22Rv1 (cell line): ENCODE data around the gene OR5B3.

Experiments used
- ZFX ChIP-seq: fragments of 450-650 bp; IDR thresholded peaks from 2 replicates; pipeline ENCODE4 v1.6.1; 2017; ENCODE audit warnings: antibody characterized with exemption, borderline replicate concordance
- TF ChIP-seq, protein P1 (sequence below): fragments of 450-650 bp; IDR thresholded peaks from 2 replicates; pipeline ENCODE4 v1.5.1; 2017; ENCODE audit warnings: mild to moderate bottlenecking

DNA sequence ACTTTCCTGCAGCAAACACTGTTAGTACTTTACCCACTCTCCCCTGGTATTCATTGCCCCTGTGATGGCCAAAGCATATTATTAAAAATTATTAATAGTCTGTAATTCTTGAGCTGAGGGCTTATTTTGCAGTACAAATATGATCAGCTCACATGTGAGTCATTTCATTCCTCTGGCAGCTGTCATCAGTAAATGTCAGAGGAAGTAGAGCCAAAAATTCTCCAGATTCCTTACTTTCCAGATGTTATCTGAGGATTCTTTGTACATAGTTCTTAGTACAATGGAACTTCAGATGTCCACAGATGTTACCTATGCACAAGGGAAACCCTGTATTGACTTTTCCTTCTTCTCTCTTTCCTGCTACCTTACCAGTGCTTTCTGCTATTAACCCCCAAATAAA is 12.5 kb downstream of the OR5B3 start:
- TF ChIP-seq, protein P1, sequence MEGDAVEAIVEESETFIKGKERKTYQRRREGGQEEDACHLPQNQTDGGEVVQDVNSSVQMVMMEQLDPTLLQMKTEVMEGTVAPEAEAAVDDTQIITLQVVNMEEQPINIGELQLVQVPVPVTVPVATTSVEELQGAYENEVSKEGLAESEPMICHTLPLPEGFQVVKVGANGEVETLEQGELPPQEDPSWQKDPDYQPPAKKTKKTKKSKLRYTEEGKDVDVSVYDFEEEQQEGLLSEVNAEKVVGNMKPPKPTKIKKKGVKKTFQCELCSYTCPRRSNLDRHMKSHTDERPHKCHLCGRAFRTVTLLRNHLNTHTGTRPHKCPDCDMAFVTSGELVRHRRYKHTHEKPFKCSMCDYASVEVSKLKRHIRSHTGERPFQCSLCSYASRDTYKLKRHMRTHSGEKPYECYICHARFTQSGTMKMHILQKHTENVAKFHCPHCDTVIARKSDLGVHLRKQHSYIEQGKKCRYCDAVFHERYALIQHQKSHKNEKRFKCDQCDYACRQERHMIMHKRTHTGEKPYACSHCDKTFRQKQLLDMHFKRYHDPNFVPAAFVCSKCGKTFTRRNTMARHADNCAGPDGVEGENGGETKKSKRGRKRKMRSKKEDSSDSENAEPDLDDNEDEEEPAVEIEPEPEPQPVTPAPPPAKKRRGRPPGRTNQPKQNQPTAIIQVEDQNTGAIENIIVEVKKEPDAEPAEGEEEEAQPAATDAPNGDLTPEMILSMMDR: no peak
- TF ChIP-seq ZFX: no peak
